ENCODE measurements around the gene KRT4. TPM values are rescaled to one million over a fixed set of nuclear protein-coding genes. Genes with fewer than 3 reads are reported as not detected.

The KRT4 gene
- total and polyA plus RNA-seq, 2 experiments from 2014 or later, result 4.2 to 8.7 TPM

DNA sequence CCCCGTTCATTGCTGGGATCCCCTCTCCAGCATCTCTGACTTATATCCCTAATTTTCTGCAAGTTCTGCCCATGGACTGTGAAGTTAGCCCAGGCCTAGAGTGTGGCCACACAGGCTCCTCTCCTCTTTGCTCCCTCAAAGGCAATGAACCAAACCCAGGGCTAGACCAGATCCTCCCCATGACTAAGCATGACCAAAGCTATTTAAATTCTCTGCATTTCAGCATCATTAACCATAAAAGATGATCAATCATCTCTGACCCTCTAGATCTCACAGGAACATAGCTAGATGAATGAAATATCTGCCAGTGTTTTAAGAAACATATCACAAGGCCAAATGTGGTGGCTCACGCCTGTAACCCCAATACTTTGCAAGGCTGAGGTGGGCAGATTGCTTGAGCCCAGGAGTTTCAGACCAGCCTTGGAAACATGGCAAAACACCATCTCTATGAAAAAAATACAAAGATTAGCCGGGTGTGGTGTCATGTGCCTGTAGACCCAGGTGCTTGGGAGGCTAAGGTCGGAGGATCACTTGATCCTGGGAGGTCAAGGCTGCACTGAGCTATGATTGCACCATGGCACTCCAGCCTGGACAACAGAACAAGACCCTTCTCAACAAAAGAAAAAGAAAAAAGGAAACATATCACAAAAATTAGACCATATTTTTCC, 15.8 kb downstream of the KRT4 start:
- no peaks in the 10 kb centered on the region for H4K20me1 ChIP-seq (ENCODE audit: insufficient read depth, poor library complexity, severe bottlenecking)
- H3K79me2 ChIP-seq, result no peaks in the 10 kb centered on the region
- no peak overlapping the region for H2AFZ ChIP-seq
- H3K9me2 ChIP-seq (replicated peaks; ENCODE audit: insufficient read depth), result no peaks in the 10 kb centered on the region
- no peak for DNase-seq (ENCODE audit: low spot score)
- TF ChIP-seq EZH2 (IDR thresholded peaks at IDR 0.05; ENCODE audit: borderline replicate concordance) (no peak), EZH2phosphoT487 (IDR thresholded peaks at IDR 0.05; ENCODE audit: low read depth, severe bottlenecking, unreplicated experiment) (no peak)
- TF ChIP-seq, protein P1, sequence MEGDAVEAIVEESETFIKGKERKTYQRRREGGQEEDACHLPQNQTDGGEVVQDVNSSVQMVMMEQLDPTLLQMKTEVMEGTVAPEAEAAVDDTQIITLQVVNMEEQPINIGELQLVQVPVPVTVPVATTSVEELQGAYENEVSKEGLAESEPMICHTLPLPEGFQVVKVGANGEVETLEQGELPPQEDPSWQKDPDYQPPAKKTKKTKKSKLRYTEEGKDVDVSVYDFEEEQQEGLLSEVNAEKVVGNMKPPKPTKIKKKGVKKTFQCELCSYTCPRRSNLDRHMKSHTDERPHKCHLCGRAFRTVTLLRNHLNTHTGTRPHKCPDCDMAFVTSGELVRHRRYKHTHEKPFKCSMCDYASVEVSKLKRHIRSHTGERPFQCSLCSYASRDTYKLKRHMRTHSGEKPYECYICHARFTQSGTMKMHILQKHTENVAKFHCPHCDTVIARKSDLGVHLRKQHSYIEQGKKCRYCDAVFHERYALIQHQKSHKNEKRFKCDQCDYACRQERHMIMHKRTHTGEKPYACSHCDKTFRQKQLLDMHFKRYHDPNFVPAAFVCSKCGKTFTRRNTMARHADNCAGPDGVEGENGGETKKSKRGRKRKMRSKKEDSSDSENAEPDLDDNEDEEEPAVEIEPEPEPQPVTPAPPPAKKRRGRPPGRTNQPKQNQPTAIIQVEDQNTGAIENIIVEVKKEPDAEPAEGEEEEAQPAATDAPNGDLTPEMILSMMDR (IDR thresholded peaks at IDR 0.05; ENCODE audit: poor library complexity), result no peak
- no peaks in the 10 kb centered on the region for H3K36me3 ChIP-seq (replicated peaks; ENCODE audit: insufficient read depth, low read depth)
- no peaks in the 10 kb centered on the region for H3K27me3 ChIP-seq
- 87% methylated on average over 4 of the region's 4 CpGs for WGBS (ENCODE audit: low lambda C conversion rate, missing lambda C conversion rate)
- H3K4me1 ChIP-seq (ENCODE audit: insufficient read depth), result no peaks in the 10 kb centered on the region
- no peak overlapping the region for H3K4me3 ChIP-seq
- H3K4me2 ChIP-seq, result no peak overlapping the region
- no peaks in the 10 kb centered on the region for H3K9me3 ChIP-seq (ENCODE audit: low read depth)
- H3K27ac ChIP-seq, result no peak overlapping the region

DNA sequence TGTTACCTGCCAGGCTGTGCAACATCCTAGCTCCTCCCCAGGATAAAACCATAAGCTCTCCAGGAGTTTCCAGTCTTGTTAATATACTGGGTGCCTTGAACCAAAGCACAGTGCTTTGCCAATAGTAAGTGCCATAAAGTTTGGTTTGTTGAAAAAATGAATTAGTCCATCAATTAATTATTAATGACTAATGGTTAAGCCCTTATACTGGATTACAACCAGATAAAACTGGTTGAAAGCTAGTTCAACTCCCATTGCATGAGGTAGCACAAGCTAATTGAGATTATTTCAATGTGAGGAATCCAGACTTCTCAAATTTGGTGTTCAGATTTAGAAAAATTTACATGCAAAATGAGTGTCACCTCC, 16.4 kb downstream of the KRT4 start:
- Histone ChIP-seq H3K9me2 (replicated peaks; ENCODE audit: insufficient read depth) (no peaks in the 10 kb centered on the region), H3K9me3 (ENCODE audit: low read depth) (no peaks in the 10 kb centered on the region), H3K79me2 (no peaks in the 10 kb centered on the region), H3K27me3 (no peaks in the 10 kb centered on the region), H3K4me2 (no peak overlapping the region), H3K27ac (no peak overlapping the region), H3K4me3 (no peak overlapping the region), H3K4me1 (ENCODE audit: insufficient read depth) (no peaks in the 10 kb centered on the region), H2AFZ (no peak overlapping the region), H3K36me3 (replicated peaks; ENCODE audit: insufficient read depth, low read depth) (no peaks in the 10 kb centered on the region), H4K20me1 (ENCODE audit: insufficient read depth, poor library complexity, severe bottlenecking) (no peaks in the 10 kb centered on the region)
- no peak for DNase-seq (ENCODE audit: low spot score)
- TF ChIP-seq, protein P1 (IDR thresholded peaks at IDR 0.05; ENCODE audit: poor library complexity), result no peak
- TF ChIP-seq EZH2phosphoT487 (IDR thresholded peaks at IDR 0.05; ENCODE audit: low read depth, severe bottlenecking, unreplicated experiment) (no peak), EZH2 (IDR thresholded peaks at IDR 0.05; ENCODE audit: borderline replicate concordance) (no peak)

DNA sequence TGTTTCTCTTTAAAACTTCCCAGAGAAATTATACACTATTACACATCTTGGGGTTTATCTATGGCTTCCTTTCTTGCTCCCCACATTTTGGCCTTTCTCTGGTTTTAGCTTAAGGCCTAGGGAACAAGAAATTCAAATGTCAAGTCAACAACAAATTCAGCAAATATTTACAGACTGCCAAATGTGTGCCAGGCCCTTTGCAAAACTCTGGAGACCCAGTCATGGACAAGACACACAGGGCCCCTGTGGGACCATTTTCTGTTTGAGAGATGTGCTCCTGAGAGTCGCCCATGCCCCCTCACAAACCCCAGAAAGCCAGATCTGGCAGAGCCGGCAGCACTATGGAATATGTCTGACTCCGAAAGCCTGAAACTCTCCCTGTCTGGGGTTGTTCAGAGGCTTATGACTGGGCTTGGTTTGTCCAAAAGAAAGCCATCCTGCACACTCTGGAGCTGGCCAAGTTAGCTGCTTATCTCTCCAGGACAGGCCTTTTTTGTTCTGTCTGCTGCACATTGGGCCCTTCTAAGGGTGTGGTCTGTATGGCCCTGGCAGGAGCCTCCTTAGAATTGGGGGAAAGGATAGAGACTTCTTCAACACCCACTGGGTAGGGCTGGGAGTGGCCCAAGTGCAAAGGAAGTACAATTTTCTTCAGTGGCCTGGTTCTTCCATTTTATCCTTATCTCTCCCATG, 16.9 kb downstream of the KRT4 start:
- WGBS (ENCODE audit: low lambda C conversion rate, missing lambda C conversion rate), result 85% methylated on average over 3 of the region's 3 CpGs
- H3K36me3 ChIP-seq (replicated peaks; ENCODE audit: insufficient read depth, low read depth), result no peaks in the 10 kb centered on the region
- no peak overlapping the region for H3K27ac ChIP-seq
- no peak overlapping the region for H3K4me3 ChIP-seq
- H3K4me2 ChIP-seq, result no peak overlapping the region
- TF ChIP-seq, protein P1 (IDR thresholded peaks at IDR 0.05; ENCODE audit: poor library complexity), result no peak
- TF ChIP-seq EZH2 (IDR thresholded peaks at IDR 0.05; ENCODE audit: borderline replicate concordance) (no peak), EZH2phosphoT487 (IDR thresholded peaks at IDR 0.05; ENCODE audit: low read depth, severe bottlenecking, unreplicated experiment) (no peak)
- no peaks in the 10 kb centered on the region for H3K9me2 ChIP-seq (replicated peaks; ENCODE audit: insufficient read depth)
- no peaks in the 10 kb centered on the region for H3K9me3 ChIP-seq (ENCODE audit: low read depth)
- no peaks in the 10 kb centered on the region for H3K27me3 ChIP-seq
- no peak for DNase-seq (ENCODE audit: low spot score)
- no peaks in the 10 kb centered on the region for H4K20me1 ChIP-seq (ENCODE audit: insufficient read depth, poor library complexity, severe bottlenecking)
- H3K4me1 ChIP-seq (ENCODE audit: insufficient read depth), result no peaks in the 10 kb centered on the region
- no peaks in the 10 kb centered on the region for H3K79me2 ChIP-seq
- no peak overlapping the region for H2AFZ ChIP-seq
